Liver (tissue), 9 donors: ENCODE data around the gene PIN1. TPM values are rescaled to one million over a fixed set of nuclear protein-coding genes. Genes with fewer than 3 reads are reported as not detected.

Experiments
- DNase-seq: peaks from one replicate; pipeline ENCODE4 v3.0.0-alpha.2; 2017; ENCODE audit warnings: low spot score
- H3K27ac ChIP-seq, 2 donors: one replicate each; pipeline ENCODE4 v1.7.0; 2013; ENCODE audit warnings: inconsistent platforms in 2 of 2, low read length in 2 of 2, control low read depth in 1 of 2, low read depth in 1 of 2, mild to moderate bottlenecking in 1 of 2
- H3K27me3 ChIP-seq, 4 donors: one replicate each; pipeline versions ENCODE4 v1.6.1 to v1.7.0; 2013; ENCODE audit warnings: low read length in 3 of 4, inconsistent platforms in 1 of 4, mild to moderate bottlenecking in 1 of 4, moderate library complexity in 1 of 4; ENCODE audit not compliant: control insufficient read depth in 4 of 4, insufficient read depth in 4 of 4
- H3K36me3 ChIP-seq, 4 donors: one replicate each; pipeline versions ENCODE4 v1.6.1 to v1.7.0; 2013; ENCODE audit warnings: low read length in 3 of 4, mild to moderate bottlenecking in 3 of 4, low read depth in 1 of 4, moderate library complexity in 1 of 4; ENCODE audit not compliant: control insufficient read depth in 4 of 4, insufficient read depth in 3 of 4
- H3K4me1 ChIP-seq, 4 donors: one replicate each; pipeline versions ENCODE4 v1.6.1 to v1.7.0; 2013; ENCODE audit warnings: low read length in 3 of 4, mild to moderate bottlenecking in 3 of 4, moderate library complexity in 1 of 4; ENCODE audit not compliant: control insufficient read depth in 4 of 4, insufficient read depth in 4 of 4
- H3K4me3 ChIP-seq, 3 donors: one replicate each; pipeline versions ENCODE4 v1.6.1 to v1.7.0; 2013; ENCODE audit warnings: low read length in 3 of 3, control low read depth in 1 of 3, low read depth in 1 of 3, mild to moderate bottlenecking in 1 of 3
- H3K9ac ChIP-seq, 2 donors: one replicate each; pipeline ENCODE4 v1.7.0; 2013; ENCODE audit warnings: low read length in 2 of 2, mild to moderate bottlenecking in 2 of 2, moderate library complexity in 2 of 2, control low read depth in 1 of 2, low read depth in 1 of 2
- H3K9me3 ChIP-seq, 4 donors: one replicate each; pipeline versions ENCODE4 v1.6.1 to v1.7.0; 2013; ENCODE audit warnings: low read length in 3 of 4; ENCODE audit not compliant: control insufficient read depth in 4 of 4
- EGR1 ChIP-seq, 2 donors: IDR thresholded peaks; 2 replicates each; pipeline ENCODE4 v1.6.1; 2016 to 2018; ENCODE audit warnings: antibody characterized with exemption in 2 of 2, low read depth in 2 of 2
- FOXA1 ChIP-seq: IDR thresholded peaks from 2 replicates; pipeline ENCODE4 v1.6.1; 2016; ENCODE audit warnings: antibody characterized with exemption
- FOXA2 ChIP-seq: IDR thresholded peaks from 2 replicates; pipeline ENCODE4 v1.6.1; 2016; ENCODE audit warnings: antibody characterized with exemption
- GABPA ChIP-seq, 2 donors: IDR thresholded peaks in 1 of 2; conservative IDR thresholded peaks in 1 of 2; 2 replicates each; pipeline ENCODE4 v1.6.1; 2016; ENCODE audit warnings: antibody characterized with exemption in 2 of 2, mild to moderate bottlenecking in 1 of 2, moderate library complexity in 1 of 2
- HNF4A ChIP-seq, 2 donors: conservative IDR thresholded peaks; 2 replicates each; pipeline ENCODE4 v1.6.1; 2016; ENCODE audit warnings: antibody characterized with exemption in 2 of 2, mild to moderate bottlenecking in 2 of 2
- HNF4G ChIP-seq: IDR thresholded peaks from 2 replicates; pipeline ENCODE4 v1.6.1; 2016; ENCODE audit warnings: antibody characterized with exemption
- JUND ChIP-seq, 2 donors: IDR thresholded peaks; 2 replicates each; pipeline ENCODE4 v1.6.1; 2016; ENCODE audit warnings: antibody characterized with exemption in 2 of 2
- NR2F2 ChIP-seq: IDR thresholded peaks from 2 replicates; pipeline ENCODE4 v1.6.1; 2016; ENCODE audit warnings: antibody characterized with exemption
- RAD21 ChIP-seq, 2 donors: IDR thresholded peaks; 2 replicates each; pipeline ENCODE4 v1.6.1; 2016; ENCODE audit warnings: antibody characterized with exemption in 2 of 2, mild to moderate bottlenecking in 2 of 2
- RXRA ChIP-seq, 2 donors: IDR thresholded peaks; 2 replicates each; pipeline ENCODE4 v1.6.1; 2017 to 2018; ENCODE audit warnings: antibody characterized with exemption in 2 of 2, mild to moderate bottlenecking in 1 of 2
- SP1 ChIP-seq: IDR thresholded peaks from 2 replicates; pipeline ENCODE4 v1.6.1; 2018; ENCODE audit warnings: antibody characterized with exemption, mild to moderate bottlenecking
- TAF1 ChIP-seq: conservative IDR thresholded peaks from 2 replicates; pipeline ENCODE4 v1.6.1; 2016; ENCODE audit warnings: antibody characterized with exemption, mild to moderate bottlenecking
- YY1 ChIP-seq: IDR thresholded peaks from 2 replicates; pipeline ENCODE4 v1.6.1; 2016; ENCODE audit warnings: antibody characterized with exemption, mild to moderate bottlenecking
- whole genome bisulfite sequencing: extraction: QIAGEN DNeasy Blood & Tissue Kit; methylation state at CpG from one replicate; pipeline ENCODE4 v1.1.7; 2013; 5-methylcytosine and 5-hydroxymethylcytosine counted together
- polyA plus RNA-seq, 2 donors: library from polyadenylated mRNA; stranded (reverse) in 1 of 2; unstranded in 1 of 2; fragments of 200-250 nt in 1 of 2; fragments of >200 nt in 1 of 2; fragmentation: Nextera tagmentation in 1 of 2; extraction: Ambion mirVana in 1 of 2; gene quantifications; one replicate each; pipeline versions ENCODE4 v1.2.1 to v1.2.3, GENCODE V29; 2013 to 2015
- total RNA-seq, 2 donors: library from RNA; depleted of rRNA; stranded (reverse); fragments of >200 nt; gene quantifications; one replicate each; pipeline ENCODE4 v1.2.3, GENCODE V29; 2014
- TF ChIP-seq, protein P1 (sequence below): IDR thresholded peaks from 2 replicates; pipeline ENCODE4 v1.6.1; 2016; ENCODE audit warnings: antibody characterized with exemption, mild to moderate bottlenecking
- TF ChIP-seq, protein P2 (sequence below): fragments of 150-350 bp; IDR thresholded peaks from 2 replicates; pipeline ENCODE4 v1.5.1; 2017; ENCODE audit warnings: improper control_type of control experiment, low read depth, low read length; ENCODE audit not compliant: missing input control
- TF ChIP-seq, protein P3 (sequence below): IDR thresholded peaks from 2 replicates; pipeline ENCODE4 v1.6.1; 2016; ENCODE audit warnings: antibody characterized with exemption
- TF ChIP-seq, protein P4 (sequence below): IDR thresholded peaks from 2 replicates; pipeline ENCODE4 v1.6.1; 2016; ENCODE audit warnings: antibody characterized with exemption
- TF ChIP-seq, protein P5 (sequence below): IDR thresholded peaks from 2 replicates; pipeline ENCODE4 v1.6.1; 2016; ENCODE audit warnings: antibody characterized with exemption
- donor health status: healthy.
- donor health status: healthy.
- donor health status: healthy.
- donor health status: healthy.
- donor health status: healthy.

PIN1 gene
- total and polyA plus RNA-seq, 4 donors, result 34.4 to 51.3 (median 39.9) TPM

DNA sequence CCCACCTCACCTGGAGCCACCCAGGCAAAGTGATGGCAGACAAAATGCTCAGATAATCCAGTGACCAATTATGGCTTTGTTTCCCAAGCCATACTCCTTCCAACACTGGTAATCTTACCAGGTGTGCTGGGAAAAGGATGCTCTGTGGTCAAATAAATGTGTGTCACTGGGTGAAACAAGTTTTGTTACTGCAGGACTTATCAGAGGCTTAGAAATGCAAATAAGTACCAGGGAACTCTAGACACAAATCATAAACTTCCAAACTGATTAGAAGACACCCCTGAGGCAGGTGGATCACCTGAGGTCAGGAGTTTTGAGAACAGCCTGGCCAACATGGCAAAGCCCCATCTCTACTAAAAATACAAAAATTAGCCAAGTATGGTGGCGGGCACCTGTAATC is 26.4 kb downstream of the PIN1 start:
- Histone ChIP-seq H3K9me3 (no peaks in the 10 kb centered on the region), H3K9ac (no peak overlapping the region), H3K4me1 (no peaks in the 10 kb centered on the region), H3K27me3 (no peaks in the 10 kb centered on the region), H3K4me3 (no peak overlapping the region), H3K36me3 (peaks cover 0 to 2% (median under 1%) of the 10 kb centered on the region in 4 donors), H3K27ac (no peak overlapping the region)
- 96% methylated on average over 1 of the region's 1 CpG for WGBS
- DNase-seq, result no peak
- TF ChIP-seq SP1, result no peak
- TF ChIP-seq, protein P1, sequence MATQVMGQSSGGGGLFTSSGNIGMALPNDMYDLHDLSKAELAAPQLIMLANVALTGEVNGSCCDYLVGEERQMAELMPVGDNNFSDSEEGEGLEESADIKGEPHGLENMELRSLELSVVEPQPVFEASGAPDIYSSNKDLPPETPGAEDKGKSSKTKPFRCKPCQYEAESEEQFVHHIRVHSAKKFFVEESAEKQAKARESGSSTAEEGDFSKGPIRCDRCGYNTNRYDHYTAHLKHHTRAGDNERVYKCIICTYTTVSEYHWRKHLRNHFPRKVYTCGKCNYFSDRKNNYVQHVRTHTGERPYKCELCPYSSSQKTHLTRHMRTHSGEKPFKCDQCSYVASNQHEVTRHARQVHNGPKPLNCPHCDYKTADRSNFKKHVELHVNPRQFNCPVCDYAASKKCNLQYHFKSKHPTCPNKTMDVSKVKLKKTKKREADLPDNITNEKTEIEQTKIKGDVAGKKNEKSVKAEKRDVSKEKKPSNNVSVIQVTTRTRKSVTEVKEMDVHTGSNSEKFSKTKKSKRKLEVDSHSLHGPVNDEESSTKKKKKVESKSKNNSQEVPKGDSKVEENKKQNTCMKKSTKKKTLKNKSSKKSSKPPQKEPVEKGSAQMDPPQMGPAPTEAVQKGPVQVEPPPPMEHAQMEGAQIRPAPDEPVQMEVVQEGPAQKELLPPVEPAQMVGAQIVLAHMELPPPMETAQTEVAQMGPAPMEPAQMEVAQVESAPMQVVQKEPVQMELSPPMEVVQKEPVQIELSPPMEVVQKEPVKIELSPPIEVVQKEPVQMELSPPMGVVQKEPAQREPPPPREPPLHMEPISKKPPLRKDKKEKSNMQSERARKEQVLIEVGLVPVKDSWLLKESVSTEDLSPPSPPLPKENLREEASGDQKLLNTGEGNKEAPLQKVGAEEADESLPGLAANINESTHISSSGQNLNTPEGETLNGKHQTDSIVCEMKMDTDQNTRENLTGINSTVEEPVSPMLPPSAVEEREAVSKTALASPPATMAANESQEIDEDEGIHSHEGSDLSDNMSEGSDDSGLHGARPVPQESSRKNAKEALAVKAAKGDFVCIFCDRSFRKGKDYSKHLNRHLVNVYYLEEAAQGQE, result no peak
- no peak for TF ChIP-seq RAD21 (IDR thresholded peaks at IDR 0.05)
- no peak for TF ChIP-seq TAF1
- no peak for TF ChIP-seq YY1
- no peak for TF ChIP-seq FOXA2
- no peak for TF ChIP-seq FOXA1
- TF ChIP-seq JUND (IDR thresholded peaks at IDR 0.05), result no peak
- TF ChIP-seq GABPA (IDR thresholded peaks at IDR 0.05 in 1 of 2, conservative IDR thresholded peaks at IDR 0.05 in 1 of 2), result no peak
- TF ChIP-seq EGR1 (IDR thresholded peaks at IDR 0.05; ENCODE audit: low read depth in 2 of 2), result no peak
- TF ChIP-seq, protein P2, sequence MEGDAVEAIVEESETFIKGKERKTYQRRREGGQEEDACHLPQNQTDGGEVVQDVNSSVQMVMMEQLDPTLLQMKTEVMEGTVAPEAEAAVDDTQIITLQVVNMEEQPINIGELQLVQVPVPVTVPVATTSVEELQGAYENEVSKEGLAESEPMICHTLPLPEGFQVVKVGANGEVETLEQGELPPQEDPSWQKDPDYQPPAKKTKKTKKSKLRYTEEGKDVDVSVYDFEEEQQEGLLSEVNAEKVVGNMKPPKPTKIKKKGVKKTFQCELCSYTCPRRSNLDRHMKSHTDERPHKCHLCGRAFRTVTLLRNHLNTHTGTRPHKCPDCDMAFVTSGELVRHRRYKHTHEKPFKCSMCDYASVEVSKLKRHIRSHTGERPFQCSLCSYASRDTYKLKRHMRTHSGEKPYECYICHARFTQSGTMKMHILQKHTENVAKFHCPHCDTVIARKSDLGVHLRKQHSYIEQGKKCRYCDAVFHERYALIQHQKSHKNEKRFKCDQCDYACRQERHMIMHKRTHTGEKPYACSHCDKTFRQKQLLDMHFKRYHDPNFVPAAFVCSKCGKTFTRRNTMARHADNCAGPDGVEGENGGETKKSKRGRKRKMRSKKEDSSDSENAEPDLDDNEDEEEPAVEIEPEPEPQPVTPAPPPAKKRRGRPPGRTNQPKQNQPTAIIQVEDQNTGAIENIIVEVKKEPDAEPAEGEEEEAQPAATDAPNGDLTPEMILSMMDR, result no peak
- no peak for TF ChIP-seq HNF4A (conservative IDR thresholded peaks at IDR 0.05)
- TF ChIP-seq NR2F2, result no peak
- TF ChIP-seq RXRA (IDR thresholded peaks at IDR 0.05), result no peak
- TF ChIP-seq, protein P3, sequence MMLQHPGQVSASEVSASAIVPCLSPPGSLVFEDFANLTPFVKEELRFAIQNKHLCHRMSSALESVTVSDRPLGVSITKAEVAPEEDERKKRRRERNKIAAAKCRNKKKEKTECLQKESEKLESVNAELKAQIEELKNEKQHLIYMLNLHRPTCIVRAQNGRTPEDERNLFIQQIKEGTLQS, result no peak
- TF ChIP-seq, protein P4, sequence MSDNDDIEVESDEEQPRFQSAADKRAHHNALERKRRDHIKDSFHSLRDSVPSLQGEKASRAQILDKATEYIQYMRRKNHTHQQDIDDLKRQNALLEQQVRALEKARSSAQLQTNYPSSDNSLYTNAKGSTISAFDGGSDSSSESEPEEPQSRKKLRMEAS, result no peak

DNA sequence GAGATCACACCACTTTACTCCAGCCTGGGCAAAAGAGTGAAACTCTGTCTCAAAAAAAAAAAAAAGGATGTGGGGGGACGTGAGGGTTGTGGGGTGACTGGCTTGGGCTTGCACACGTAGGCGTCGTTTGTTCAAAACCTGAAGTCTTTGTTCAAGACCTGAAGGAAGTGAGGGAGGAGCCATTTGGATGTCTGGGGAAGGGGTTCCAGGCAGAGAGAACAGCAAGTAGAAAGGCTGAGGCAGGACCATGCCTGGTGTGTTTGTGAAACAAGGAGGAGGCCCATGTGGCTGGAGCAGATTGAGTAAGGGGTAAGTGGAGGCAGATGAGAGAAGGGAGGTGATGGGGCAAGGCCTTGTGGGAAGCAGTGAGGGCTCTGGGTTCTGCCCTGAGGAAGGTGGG is 27.8 kb downstream of the PIN1 start:
- Histone ChIP-seq H3K27me3 (no peaks in the 10 kb centered on the region), H3K27ac (no peak overlapping the region), H3K4me1 (no peaks in the 10 kb centered on the region), H3K4me3 (no peak overlapping the region), H3K9ac (no peak overlapping the region), H3K36me3 (no peaks in the 10 kb centered on the region), H3K9me3 (no peaks in the 10 kb centered on the region)
- 84% methylated on average over 4 of the region's 4 CpGs for WGBS
- no peak for DNase-seq
- TF ChIP-seq FOXA1 (no peak), HNF4A (conservative IDR thresholded peaks at IDR 0.05) (no peak), TAF1 (no peak), GABPA (IDR thresholded peaks at IDR 0.05 in 1 of 2, conservative IDR thresholded peaks at IDR 0.05 in 1 of 2) (no peak), HNF4G (no peak), SP1 (no peak), JUND (IDR thresholded peaks at IDR 0.05) (no peak), EGR1 (IDR thresholded peaks at IDR 0.05; ENCODE audit: low read depth in 2 of 2) (no peak), FOXA2 (no peak)
- TF ChIP-seq, protein P5, sequence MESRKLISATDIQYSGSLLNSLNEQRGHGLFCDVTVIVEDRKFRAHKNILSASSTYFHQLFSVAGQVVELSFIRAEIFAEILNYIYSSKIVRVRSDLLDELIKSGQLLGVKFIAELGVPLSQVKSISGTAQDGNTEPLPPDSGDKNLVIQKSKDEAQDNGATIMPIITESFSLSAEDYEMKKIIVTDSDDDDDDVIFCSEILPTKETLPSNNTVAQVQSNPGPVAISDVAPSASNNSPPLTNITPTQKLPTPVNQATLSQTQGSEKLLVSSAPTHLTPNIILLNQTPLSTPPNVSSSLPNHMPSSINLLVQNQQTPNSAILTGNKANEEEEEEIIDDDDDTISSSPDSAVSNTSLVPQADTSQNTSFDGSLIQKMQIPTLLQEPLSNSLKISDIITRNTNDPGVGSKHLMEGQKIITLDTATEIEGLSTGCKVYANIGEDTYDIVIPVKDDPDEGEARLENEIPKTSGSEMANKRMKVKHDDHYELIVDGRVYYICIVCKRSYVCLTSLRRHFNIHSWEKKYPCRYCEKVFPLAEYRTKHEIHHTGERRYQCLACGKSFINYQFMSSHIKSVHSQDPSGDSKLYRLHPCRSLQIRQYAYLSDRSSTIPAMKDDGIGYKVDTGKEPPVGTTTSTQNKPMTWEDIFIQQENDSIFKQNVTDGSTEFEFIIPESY, result no peak
- TF ChIP-seq, protein P3, result no peak
- TF ChIP-seq, protein P4, result no peak
- TF ChIP-seq, protein P2, result no peak
